Breast epithelium (tissue), 4 donors: ENCODE measurements around the gene KIF4A. TPM values are rescaled to one million over a fixed set of nuclear protein-coding genes. Genes with fewer than 3 reads are reported as not detected.
"Not testable (repeated sequence)": the region's sequence is repeated elsewhere in the genome, so short reads cannot be mapped to it uniquely, and the experiment has no call there.

ENCODE experiments used
- DNase-seq, 2 donors: peaks; one replicate each; pipeline ENCODE4 v3.0.0-alpha.2; 2019; ENCODE audit warnings: low spot score in 2 of 2
- H3K27ac ChIP-seq, 2 donors: fragments of 200-600 bp; sonication (generic) in 1 of 2; one replicate each; pipeline ENCODE4 v1.5.1; 2016 to 2019; ENCODE audit warnings: mild to moderate bottlenecking in 1 of 2
- H3K27me3 ChIP-seq, 2 donors: fragments of 200-600 bp; sonication (generic) in 1 of 2; one replicate each; pipeline versions ENCODE4 v1.5.1 to v1.6.0; 2017 to 2019; ENCODE audit warnings: control low read depth in 1 of 2, mild to moderate bottlenecking in 1 of 2
- H3K36me3 ChIP-seq: fragments of 200-600 bp; one replicate; pipeline ENCODE4 v1.5.1; 2019
- H3K4me1 ChIP-seq, 2 donors: fragments of 200-600 bp; sonication (generic); one replicate each; pipeline ENCODE4 v1.5.1; 2016 to 2019; ENCODE audit warnings: control low read depth in 1 of 2
- H3K4me3 ChIP-seq, 3 donors: fragments of 200-600 bp; sonication (generic); 1 replicate in 2 of 3; 2 replicates in 1 of 3; pipeline ENCODE4 v1.5.1; 2016 to 2019; ENCODE audit warnings: mild to moderate bottlenecking in 3 of 3, moderate library complexity in 2 of 3
- H3K9me3 ChIP-seq, 2 donors: fragments of 200-600 bp; sonication (generic) in 1 of 2; one replicate each; pipeline ENCODE4 v1.5.1; 2016 to 2019; ENCODE audit warnings: control low read depth in 1 of 2
- POLR2A ChIP-seq: fragments of 450-650 bp; IDR thresholded peaks from one replicate; pipeline ENCODE4 v1.6.1; 2016; ENCODE audit warnings: antibody characterized with exemption, mild to moderate bottlenecking, moderate library complexity
- POLR2AphosphoS5 ChIP-seq, 3 donors: sonication (generic); formaldehyde crosslinking; IDR thresholded peaks; one replicate each; pipeline ENCODE4 v1.6.1; 2017; ENCODE audit warnings: antibody characterized with exemption in 3 of 3
- intact Hi-C: fragments of 100-400 bp; cut with DNase I; formaldehyde crosslinking; loops from one replicate; pipeline ENCODE4 v1.15.1; 2023; ENCODE audit warnings: low total_unique reads
- total RNA-seq, 3 donors: library from RNA; depleted of rRNA; stranded (reverse); fragments of >200 nt; gene quantifications; one replicate each; pipeline ENCODE4 v1.1.0, GENCODE V29; 2016
- TF ChIP-seq, protein P1 (sequence below), 3 donors: fragments of 450-650 bp; IDR thresholded peaks; one replicate each; pipeline ENCODE4 v1.5.1; 2016 to 2017; ENCODE audit warnings: antibody characterized with exemption in 3 of 3, mild to moderate bottlenecking in 3 of 3, moderate library complexity in 3 of 3

KIF4A gene, protein sequence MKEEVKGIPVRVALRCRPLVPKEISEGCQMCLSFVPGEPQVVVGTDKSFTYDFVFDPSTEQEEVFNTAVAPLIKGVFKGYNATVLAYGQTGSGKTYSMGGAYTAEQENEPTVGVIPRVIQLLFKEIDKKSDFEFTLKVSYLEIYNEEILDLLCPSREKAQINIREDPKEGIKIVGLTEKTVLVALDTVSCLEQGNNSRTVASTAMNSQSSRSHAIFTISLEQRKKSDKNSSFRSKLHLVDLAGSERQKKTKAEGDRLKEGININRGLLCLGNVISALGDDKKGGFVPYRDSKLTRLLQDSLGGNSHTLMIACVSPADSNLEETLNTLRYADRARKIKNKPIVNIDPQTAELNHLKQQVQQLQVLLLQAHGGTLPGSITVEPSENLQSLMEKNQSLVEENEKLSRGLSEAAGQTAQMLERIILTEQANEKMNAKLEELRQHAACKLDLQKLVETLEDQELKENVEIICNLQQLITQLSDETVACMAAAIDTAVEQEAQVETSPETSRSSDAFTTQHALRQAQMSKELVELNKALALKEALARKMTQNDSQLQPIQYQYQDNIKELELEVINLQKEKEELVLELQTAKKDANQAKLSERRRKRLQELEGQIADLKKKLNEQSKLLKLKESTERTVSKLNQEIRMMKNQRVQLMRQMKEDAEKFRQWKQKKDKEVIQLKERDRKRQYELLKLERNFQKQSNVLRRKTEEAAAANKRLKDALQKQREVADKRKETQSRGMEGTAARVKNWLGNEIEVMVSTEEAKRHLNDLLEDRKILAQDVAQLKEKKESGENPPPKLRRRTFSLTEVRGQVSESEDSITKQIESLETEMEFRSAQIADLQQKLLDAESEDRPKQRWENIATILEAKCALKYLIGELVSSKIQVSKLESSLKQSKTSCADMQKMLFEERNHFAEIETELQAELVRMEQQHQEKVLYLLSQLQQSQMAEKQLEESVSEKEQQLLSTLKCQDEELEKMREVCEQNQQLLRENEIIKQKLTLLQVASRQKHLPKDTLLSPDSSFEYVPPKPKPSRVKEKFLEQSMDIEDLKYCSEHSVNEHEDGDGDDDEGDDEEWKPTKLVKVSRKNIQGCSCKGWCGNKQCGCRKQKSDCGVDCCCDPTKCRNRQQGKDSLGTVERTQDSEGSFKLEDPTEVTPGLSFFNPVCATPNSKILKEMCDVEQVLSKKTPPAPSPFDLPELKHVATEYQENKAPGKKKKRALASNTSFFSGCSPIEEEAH
- under 1 TPM; 0.15 to 0.80 (median 0.33) TPM for total RNA-seq

DNA sequence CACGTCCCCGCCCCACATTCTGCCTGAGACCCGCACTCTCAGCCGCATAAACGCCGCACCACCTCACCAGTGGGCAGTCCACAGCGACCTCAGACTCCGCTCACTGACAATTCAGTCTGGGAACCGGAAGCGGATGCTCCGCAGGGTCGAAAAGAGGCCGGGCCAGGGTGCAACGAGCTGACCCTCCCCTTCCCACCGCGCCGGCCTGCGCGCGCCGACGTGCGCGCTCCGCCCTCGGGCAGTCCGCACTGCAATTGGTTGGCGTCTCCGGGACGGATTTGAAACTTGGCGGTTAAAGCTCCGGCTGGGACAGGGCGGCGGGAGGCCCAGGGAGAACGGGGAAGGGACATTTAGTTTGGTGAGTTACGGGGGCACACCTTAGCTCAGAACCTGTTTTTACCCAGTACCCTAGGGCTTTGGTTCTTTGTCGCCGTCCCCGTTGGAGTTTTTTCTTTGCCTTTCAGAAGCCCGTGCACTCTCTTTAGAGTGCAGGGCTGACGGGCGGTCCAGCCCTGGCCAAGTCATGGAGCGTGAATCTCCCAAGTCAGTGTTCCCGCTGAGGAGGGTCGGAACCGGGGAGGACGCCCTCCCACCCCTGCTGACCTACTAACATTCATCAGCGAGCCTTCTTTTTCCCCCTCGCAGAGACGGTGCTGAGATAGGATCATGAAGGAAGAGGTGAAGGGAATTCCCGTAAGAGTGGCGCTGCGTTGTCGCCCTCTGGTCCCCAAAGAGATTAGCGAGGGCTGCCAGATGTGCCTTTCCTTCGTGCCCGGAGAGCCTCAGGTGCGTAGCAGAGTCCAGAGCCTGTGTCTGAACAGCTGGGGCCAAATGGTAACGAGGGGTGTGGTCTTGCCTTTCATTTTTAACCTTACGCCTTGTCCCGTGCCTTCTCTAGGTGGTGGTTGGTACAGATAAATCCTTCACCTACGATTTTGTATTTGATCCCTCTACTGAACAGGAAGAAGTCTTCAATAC lies at the start of gene KIF4A, which contains the start of gene PDZD11:
TSS of gene KIF4A (plus strand) at position 312 of the 978 bp plus-strand sequence. CDS start at position 667, 355 bp downstream.
TSS of gene PDZD11 (minus strand) at position 135 of the 978 bp plus-strand sequence. CDS start 586 bp downstream, outside the sequence.
- H3K36me3 ChIP-seq, result no peaks in the 10 kb centered on the region
- peak within 1 kb of the TSS; percentile 65 to 67 for H3K27ac ChIP-seq
- H3K27me3 ChIP-seq, result peaks cover 0 to 32% of the 10 kb centered on the region in 2 donors
- intact Hi-C loops, result loop anchor here (5.0 kb wide), 1 partner anchor 502 kb away; no protein-coding TSS in a partner anchor
- peaks cover 0 to 4% of the 10 kb centered on the region in 2 donors for H3K4me1 ChIP-seq
- DNase-seq, result peak; percentile 60 to 76
- peak within 1 kb of the TSS; percentile 52 to 69 (median 59) for H3K4me3 ChIP-seq
- TF ChIP-seq POLR2AphosphoS5 (IDR thresholded peaks at IDR 0.05) (no peak), POLR2A (no peak)
- TF ChIP-seq, protein P1, sequence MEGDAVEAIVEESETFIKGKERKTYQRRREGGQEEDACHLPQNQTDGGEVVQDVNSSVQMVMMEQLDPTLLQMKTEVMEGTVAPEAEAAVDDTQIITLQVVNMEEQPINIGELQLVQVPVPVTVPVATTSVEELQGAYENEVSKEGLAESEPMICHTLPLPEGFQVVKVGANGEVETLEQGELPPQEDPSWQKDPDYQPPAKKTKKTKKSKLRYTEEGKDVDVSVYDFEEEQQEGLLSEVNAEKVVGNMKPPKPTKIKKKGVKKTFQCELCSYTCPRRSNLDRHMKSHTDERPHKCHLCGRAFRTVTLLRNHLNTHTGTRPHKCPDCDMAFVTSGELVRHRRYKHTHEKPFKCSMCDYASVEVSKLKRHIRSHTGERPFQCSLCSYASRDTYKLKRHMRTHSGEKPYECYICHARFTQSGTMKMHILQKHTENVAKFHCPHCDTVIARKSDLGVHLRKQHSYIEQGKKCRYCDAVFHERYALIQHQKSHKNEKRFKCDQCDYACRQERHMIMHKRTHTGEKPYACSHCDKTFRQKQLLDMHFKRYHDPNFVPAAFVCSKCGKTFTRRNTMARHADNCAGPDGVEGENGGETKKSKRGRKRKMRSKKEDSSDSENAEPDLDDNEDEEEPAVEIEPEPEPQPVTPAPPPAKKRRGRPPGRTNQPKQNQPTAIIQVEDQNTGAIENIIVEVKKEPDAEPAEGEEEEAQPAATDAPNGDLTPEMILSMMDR (IDR thresholded peaks at IDR 0.05), result no peak
- H3K9me3 ChIP-seq, result no peaks in the 10 kb centered on the region

DNA sequence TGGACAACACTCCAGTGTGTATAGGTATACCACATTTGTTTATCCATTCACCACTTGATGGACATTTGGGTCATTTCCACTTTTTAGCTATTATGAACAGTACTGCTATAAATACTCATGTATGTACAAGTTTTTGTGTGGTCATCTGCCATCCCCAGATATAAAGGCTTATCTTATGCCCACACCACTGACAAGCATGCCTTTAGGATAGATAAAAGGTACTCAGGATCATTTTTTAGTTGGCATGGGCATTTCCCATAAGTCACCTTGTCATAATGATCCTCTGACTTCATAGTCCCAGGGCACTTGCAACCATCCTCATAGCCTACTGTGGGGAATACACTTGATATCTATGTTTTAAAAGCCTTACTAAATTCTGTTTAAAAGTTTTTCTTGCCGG lies 49.2 kb upstream of the KIF4A start:
- H3K4me1 ChIP-seq, result no peaks in the 10 kb centered on the region
- no peak overlapping the region for H3K4me3 ChIP-seq
- H3K9me3 ChIP-seq, result no peaks in the 10 kb centered on the region
- H3K27ac ChIP-seq, result no peak overlapping the region
- intact Hi-C loops, result no loop called here
- TF ChIP-seq, protein P1 (IDR thresholded peaks at IDR 0.05), result no peak
- no peak for TF ChIP-seq POLR2AphosphoS5 (IDR thresholded peaks at IDR 0.05)
- TF ChIP-seq POLR2A, result no peak
- no peak for DNase-seq
- H3K36me3 ChIP-seq, result no peaks in the 10 kb centered on the region
- H3K27me3 ChIP-seq, result peaks cover 0 to 54% of the 10 kb centered on the region in 2 donors

DNA sequence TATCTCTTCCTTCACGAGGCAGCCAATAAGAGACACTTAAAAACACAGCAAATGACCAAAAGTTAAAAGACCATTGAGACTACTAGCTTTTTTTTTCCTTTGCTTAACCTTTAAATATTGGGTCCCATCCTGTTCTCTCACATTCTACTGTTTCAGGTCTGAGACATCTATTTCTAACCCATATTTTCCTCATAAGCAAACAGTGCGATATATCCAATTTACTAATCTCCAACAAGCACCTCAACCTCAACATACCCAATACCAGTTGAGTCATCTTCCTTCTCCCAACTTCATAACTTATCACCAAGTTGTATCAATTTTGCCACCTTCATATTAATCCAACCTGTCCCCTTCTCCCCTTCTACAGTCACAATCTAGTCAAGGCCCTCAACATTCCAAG lies 48.4 kb upstream of the KIF4A start:
- Histone ChIP-seq H3K4me1 (no peaks in the 10 kb centered on the region), H3K9me3 (no peaks in the 10 kb centered on the region), H3K27ac (no peak overlapping the region), H3K36me3 (no peaks in the 10 kb centered on the region), H3K27me3 (peaks cover 0 to 51% of the 10 kb centered on the region in 2 donors), H3K4me3 (no peak overlapping the region)
- no peak for DNase-seq
- TF ChIP-seq POLR2A (no peak), POLR2AphosphoS5 (IDR thresholded peaks at IDR 0.05) (no peak)
- TF ChIP-seq, protein P1 (IDR thresholded peaks at IDR 0.05), result no peak
- intact Hi-C loops, result no loop called here

DNA sequence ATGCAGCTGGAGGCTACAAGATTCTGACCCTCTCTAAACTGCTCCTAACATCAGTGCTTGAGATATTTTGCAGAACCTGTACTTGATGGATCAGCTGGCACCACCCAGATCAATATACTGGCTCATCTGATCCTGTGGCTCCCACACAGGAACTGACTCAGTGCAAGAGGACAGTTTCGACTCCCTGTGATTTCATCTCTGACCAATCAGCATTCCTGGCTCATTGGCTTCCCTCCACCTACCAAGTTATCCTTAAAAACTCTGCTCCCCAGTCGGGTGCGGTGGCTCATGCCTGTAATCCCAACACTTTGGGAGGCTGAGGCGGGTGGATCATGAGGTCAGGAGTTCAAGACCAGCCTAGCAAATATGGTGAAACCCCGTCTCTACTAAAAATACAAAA lies 46.3 kb upstream of the KIF4A start:
- H3K4me1 ChIP-seq, intact Hi-C loops, H3K9me3 ChIP-seq: not testable (repeated sequence)

More for the DNA sequence above, 46.3 kb upstream of the KIF4A start:
- DNase-seq, H3K36me3 ChIP-seq, H3K27ac ChIP-seq, H3K4me3 ChIP-seq: not testable (repeated sequence)
- peaks cover 0 to 50% of the 10 kb centered on the region in 2 donors for H3K27me3 ChIP-seq
